Stimulated activated CD8-positive, alpha-beta memory T cell treated with anti-CD3 and anti-CD28 coated beads, Interleukin-7, amount 100 ng/mL, for 24 hours (primary cell): ENCODE measurements around the gene RPTOR.
"Not testable (repeated sequence)": the region's sequence is repeated elsewhere in the genome, so short reads cannot be mapped to it uniquely, and the experiment has no call there.

Experiments
- DNase-seq: peaks from one replicate; pipeline ENCODE4 v3.0.0-alpha.2; 2020; ENCODE audit warnings: low read depth

Gene RPTOR

GRCh38 chr17:80552523-80552922 is 7.9 kb downstream of the RPTOR start:
- no peak for DNase-seq

DNA sequence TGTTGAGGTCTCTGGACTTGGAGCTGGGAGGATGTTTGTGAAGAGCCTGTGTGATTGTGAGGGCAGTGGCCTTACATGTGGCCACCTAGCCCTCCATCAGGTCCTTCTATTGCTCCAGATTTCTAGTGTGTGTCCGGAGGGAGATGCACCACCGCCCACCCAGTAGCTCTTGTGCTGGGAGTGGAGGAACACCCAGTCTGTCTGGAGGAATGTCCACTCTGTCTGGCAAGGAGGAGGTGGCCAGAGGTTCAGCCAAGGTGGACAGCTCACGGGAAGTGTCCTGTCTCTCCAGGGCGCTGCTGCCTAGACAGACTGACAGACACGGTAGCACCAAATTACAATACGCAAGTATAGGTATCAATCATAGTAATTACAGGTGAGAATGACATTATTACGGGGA is 10.6 kb downstream of the RPTOR start:
- DNase-seq, result no peak

GRCh38 chr17:80558046-80558445 is 13.4 kb downstream of the RPTOR start:
- DNase-seq, result no peak

- DNase-seq, result no peak
Observed at GRCh38 chr17:80559825-80560251, 15.2 kb downstream of the RPTOR start.

- DNase-seq, result no peak
Observed at GRCh38 chr17:80561541-80562114, 17.0 kb downstream of the RPTOR start.

DNA sequence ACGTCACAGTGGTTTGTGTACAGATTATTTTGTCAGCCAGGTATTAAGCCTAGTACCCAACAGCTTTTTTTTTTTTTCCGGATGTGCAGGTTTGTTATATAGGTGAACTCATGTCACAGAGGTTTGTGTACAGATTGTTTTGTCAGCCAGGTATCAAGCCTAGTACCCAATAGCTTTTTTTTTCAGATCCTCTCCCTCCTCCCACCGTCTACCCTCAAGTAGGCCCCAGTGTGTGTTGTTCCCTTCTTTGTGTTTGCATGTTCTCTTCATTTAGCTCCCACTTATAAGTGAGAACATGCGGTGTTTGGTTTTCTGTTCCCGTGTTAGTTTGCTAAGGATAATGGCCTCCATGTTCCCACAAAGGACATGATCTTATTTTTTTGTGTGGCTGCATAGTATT is 19.9 kb downstream of the RPTOR start:
- no peak for DNase-seq

DNA sequence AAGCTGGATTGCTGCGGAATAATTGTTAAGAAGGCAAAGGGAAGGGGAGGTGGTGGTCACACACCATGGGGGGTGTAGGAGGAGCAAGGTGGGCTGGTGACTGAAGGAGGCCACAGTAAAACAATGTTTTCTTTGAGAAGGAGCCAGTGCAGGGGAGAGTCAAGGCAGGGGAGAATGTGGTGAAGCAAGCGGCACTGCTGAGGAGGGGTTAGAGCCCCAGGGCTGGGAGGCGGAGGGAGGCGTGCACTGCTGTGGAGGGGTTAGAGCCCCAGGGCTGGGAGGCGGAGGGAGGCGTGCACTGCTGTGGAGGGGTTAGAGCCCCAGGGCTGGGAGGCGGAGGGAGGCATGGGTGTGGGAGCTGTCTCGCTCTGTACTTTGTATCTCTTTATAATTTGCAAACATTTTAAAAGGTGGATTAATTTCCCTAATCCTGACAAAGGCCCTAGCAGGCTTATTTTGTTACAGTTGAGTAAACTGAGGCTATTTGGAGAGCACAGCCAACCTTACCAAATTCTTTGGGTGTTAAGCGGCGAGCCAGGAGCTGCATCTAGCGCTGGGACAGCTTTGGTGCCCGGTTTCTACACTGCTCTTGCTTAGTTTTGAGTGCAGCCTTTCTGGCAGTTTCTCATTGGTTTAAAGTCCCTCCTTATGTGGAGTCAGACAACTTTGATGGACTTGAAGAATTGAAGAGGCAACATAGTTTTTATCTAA is 20.9 kb downstream of the RPTOR start:
- DNase-seq, result no peak

DNA sequence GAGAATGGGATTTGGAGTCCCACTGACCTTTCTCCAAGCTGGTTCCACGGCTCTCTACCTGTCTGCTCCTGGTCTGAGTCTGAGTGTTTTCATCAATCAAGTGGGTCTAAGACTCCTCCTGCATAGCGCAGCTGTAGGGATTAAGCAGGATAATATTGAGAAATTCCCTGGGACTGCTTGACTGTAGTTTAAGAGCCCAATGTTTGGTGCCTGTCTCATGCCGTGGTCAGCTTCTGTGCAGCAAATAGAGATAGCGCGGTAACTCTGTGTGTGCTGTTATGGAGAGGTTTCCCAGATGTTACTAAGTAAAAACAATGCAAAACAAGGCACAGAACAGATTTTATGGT is 21.4 kb downstream of the RPTOR start:
- DNase-seq, result no peak

DNA sequence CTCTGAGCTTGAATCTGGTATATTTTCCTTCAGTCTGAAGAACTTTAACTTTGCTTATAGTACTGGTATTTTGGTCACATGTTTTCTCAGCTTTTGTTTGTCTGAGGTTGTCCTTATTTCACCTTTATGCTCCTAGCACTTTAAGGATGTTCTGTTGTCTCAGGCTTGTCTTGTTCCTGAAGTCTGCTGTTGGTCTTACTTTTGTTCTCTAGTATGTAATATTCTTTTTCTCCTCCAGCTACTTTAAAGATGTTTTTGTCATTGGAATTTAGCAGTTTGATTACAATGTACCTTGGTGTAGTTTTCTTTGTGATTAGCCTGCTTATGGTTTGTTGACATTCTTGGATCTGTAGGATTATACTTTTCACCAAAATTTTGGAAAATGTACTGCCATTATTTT is 23.6 kb downstream of the RPTOR start:
- no peak for DNase-seq

DNA sequence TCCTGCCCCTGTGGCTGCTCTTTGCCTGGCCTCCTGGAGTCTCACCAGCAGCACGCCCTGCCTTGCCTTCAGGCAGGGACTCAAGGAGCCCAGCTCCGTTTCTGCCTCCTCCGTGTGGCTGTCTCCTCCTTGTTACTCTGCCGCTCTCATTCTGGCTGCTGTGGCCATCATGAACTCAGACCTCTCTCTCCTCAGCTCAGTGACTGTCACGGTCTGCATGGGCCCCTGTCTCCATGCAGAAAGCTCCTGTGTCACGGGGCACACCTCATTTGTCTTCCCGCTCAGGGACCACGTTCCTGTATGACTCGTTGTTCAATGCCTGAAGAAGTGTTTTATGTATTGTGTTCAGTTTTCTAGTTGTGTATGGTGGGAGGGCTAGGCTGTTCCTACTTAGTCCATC is 25.3 kb downstream of the RPTOR start:
- no peak for DNase-seq

GRCh38 chr17:80573701-80574100 is 29.1 kb downstream of the RPTOR start:
- DNase-seq, result no peak

- DNase-seq, result no peak
Observed at GRCh38 chr17:80574496-80574895, 29.9 kb downstream of the RPTOR start.

- DNase-seq, result peak; percentile 88
Observed at GRCh38 chr17:80575057-80575875, 30.6 kb downstream of the RPTOR start.

- DNase-seq, result no peak
Observed at GRCh38 chr17:80577876-80578570, 33.4 kb downstream of the RPTOR start.

DNA sequence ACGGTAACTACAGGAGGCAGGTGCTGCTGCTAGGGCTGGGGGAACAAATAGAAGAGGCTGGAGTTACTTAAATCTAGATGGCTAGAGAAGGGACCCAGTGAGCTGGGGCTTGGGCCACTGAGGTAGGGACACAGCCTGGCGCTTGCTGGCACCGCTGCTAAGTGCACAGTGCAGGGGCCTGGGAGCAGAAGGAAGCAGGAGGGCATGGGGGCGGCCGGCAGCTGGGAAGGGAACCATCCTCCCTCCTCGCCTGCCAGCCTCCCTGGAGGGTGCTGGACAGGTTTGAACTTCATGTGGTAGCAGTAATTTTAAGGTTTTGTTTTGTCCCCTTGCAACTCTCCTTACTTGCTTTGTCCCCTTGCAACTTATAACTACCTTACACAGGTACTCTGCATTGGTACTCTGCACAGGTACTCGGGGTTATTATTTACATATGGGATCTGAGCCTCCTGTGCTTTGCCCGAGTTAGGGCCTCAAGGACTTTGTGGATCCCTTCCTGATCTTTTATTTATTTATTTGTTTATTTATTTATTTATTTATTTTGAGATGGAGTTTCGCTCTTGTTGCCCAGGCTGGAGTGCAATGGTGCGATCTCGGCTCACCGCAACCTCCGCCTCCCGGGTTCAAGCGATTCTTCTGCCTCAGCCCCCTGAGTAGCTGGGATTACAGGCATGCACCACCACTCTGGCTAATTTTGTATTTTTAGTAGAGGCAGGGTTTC is 34.2 kb downstream of the RPTOR start:
- not testable (repeated sequence) for DNase-seq

DNA sequence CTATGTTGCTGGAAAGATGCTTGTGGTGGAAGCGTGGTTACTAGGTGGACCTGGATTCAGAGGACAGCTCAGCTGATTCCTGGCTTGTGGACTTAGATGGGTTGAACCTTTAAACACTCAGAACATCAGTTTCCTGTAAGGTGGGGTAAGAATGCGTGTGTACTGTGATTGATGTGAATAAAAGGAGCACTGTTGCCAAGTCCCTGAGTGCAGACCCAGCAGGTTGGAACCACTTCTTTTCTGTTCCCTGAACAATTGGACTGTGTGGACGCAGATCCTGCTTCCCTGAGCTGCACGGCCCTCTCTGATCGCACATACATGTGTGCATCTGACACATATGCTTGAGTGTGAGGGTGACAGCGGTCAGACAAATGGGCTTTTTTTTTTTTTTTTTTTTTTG is 37.5 kb downstream of the RPTOR start:
- no peak for DNase-seq

GRCh38 chr17:80584176-80584905 is 39.7 kb downstream of the RPTOR start:
- DNase-seq, result no peak

GRCh38 chr17:80585890-80586845 is 41.5 kb downstream of the RPTOR start:
- DNase-seq, result no peak

DNA sequence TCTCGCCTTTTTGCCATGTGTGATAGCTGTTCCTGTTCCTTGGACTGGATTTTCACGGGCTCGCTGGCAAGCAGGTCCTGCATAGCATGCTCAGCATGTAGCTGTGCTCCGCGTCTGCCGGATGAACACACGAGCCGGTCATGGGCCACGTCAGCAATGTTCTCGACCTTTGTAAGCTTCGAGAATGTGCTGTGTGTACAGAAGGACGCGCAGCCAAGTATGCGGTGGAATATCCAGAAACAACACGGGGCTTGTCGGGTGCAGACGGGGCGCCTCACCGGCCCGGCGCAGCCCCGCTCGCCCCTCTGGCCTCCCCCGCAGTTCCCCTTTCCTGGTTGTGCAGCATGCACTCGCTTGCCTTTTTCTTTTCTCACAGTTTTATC is 42.2 kb downstream of the RPTOR start:
- no peak for DNase-seq

GRCh38 chr17:80588702-80589383 is 44.2 kb downstream of the RPTOR start:
- no peak for DNase-seq
